Keratinocyte (primary cell): ENCODE results near the gene NIPBL.

Experiments
- CTCF ChIP-seq, 3 experiments: IDR thresholded peaks in 1 of 3; conservative IDR thresholded peaks in 1 of 3; optimal IDR thresholded peaks in 1 of 3; 2 replicates in 2 of 3; 3 replicates in 1 of 3; pipeline versions ENCODE3 to v1.5.1; 2011; ENCODE audit warnings: low read length in 3 of 3, mild to moderate bottlenecking in 3 of 3, moderate library complexity in 2 of 3, control low read depth in 1 of 3, inconsistent platforms in 1 of 3; ENCODE audit not compliant: insufficient read depth in 2 of 3; ENCODE audit errors: extremely low read depth in 1 of 3
- EZH2 ChIP-seq: IDR thresholded peaks from one replicate; pipeline ENCODE4 v1.6.1; 2012; ENCODE audit warnings: inconsistent platforms, mild to moderate bottlenecking, low read length, moderate library complexity

DNA sequence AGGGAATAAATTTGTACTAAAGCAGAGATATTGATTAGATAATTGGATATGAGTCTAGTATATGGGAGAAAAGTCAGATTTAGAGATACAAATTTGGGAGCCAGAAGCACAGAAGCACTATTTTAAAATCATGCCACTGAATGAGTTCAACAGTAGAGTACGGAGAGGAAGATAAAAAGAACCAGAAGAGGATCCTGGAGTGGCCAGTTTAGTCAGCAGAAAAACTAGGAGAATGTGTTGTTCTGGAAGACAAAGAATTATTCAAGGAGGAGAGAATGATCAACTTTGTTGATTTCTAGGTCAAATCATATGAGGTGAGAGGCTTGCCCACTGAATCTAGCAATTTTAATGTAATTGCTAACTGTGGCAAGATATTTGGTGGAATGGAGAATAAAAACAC, 67.0 kb downstream of the NIPBL start:
- TF ChIP-seq CTCF (optimal IDR thresholded peaks at IDR 0.05 in 1 of 3, IDR thresholded peaks at IDR 0.05 in 1 of 3, conservative IDR thresholded peaks at IDR 0.05 in 1 of 3; ENCODE audit: extremely low read depth in 1 of 3, insufficient read depth in 2 of 3, low read length in 3 of 3) (no peak), EZH2 (no peak)
